GM19238 (cell line): Measurements from ENCODE around the gene DHCR7.

Source experiments
- DNase-seq: peaks from one replicate; pipeline ENCODE4 v3.0.0; 2011; ENCODE audit warnings: low spot score; ENCODE audit not compliant: insufficient read length

Gene DHCR7, protein sequence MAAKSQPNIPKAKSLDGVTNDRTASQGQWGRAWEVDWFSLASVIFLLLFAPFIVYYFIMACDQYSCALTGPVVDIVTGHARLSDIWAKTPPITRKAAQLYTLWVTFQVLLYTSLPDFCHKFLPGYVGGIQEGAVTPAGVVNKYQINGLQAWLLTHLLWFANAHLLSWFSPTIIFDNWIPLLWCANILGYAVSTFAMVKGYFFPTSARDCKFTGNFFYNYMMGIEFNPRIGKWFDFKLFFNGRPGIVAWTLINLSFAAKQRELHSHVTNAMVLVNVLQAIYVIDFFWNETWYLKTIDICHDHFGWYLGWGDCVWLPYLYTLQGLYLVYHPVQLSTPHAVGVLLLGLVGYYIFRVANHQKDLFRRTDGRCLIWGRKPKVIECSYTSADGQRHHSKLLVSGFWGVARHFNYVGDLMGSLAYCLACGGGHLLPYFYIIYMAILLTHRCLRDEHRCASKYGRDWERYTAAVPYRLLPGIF

DNA sequence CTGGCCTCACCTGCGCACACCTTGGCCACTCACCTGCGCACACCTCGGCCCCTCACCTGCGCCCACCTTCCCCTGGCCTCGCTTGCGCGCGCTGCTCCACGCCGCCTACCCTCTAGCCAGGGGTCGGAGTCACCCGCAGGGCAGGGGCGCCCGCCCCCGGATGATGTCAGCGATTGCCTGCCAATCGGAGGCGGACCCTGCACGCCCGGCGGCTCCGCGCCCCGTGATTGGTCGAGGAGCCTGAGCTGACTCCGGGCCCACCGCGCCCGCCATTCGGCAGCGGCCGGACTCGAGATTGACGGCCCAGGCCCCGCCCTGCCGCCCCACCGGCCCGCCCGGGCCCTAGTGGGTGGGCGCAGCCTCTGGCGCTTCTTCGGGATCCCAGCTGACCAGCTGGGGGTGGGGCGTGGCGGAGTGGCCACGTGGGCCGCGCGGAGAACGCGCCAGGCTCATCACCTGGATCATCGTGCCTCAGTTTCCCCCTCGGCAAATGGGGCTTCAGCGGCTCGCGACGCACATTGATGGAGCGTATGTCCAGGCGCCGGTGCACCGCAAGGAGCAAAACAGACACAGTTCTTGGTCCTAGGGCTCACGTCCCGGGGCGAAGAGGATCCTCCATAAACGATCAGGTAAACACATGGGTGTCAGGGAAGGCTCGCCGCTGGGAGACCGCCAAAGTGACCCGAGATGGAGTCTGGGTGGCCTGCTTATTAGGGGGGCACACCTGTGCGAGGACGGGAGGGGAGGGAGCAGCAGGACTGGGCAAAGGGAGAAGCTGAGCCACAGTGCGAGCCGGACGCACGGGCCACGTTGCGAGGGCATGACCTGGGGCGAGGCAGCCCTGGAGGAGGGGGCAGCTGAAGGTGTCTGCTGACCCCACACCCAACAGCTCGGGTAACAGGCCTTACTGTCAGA lies at the start of gene DHCR7:
Gene DHCR7 (minus strand): TSS at position 137 of the 915 bp plus-strand sequence. CDS start 3,441 bp downstream, outside the sequence.
- DNase-seq = peak; percentile 98

DNA sequence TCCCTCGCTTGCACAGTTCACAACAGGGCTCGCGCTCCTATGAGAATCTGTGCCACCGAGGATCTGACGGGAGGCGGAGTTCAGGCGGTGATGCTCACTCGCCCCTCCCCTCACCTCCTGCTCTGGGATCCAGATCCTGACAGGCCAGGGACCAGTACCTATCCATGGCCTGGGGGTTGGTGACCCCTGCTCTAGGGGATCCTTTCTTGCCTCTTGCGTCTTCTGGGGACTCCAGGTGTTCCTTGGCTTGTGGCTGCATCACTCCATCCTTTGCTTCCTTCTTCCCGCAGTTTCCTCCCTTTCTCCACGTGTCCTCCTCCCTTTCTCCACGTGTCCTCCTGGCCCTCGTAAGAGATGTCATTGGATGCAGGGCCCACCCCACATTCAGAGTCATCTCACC lies 48.2 kb upstream of the DHCR7 start:
- DNase-seq = no peak

DNA sequence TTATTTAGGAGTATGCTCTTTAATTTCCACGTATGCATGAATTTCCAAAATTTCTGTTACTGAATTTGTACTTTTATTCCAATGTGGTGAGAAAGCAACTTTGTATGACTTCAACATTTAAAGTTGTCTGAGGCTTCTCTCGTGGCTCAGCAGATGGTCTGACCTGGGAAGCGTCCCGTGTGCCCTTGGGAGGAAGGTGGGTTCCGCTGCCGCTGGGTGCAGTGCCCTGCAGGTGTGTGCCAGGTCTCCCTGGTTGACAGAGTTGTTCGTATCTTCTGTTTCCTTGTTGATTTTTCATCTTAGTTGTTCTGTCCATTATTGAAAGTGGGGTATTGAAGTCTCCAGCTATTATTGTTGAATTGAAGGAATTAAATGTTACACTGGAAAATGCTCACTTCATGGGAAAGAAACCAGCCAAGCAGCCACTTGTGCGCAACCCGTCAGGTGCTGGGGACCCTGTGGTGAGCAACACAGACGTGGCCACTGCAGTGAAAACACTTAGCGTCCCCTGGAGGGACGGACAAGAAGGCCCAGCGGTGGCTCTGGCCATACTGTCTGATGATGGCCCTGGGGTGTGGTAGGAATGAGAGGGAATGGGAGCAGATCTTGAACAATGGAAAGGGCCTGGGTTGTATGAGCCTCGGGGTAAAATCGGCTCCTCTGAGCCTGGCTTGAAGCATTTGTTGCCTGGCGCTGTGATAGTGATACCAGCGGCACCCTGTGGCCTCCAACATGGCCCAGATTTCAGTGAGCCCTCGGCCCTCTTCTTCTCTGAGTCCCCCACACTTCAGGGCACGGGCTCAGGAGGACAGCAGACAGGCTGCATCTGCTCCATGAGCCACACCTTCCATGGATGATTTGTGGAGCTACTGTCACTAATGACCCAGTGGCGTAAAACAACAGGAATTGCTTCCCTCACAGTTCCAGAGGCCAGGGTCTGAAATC lies 47.4 kb upstream of the DHCR7 start:
- DNase-seq = no peak

DNA sequence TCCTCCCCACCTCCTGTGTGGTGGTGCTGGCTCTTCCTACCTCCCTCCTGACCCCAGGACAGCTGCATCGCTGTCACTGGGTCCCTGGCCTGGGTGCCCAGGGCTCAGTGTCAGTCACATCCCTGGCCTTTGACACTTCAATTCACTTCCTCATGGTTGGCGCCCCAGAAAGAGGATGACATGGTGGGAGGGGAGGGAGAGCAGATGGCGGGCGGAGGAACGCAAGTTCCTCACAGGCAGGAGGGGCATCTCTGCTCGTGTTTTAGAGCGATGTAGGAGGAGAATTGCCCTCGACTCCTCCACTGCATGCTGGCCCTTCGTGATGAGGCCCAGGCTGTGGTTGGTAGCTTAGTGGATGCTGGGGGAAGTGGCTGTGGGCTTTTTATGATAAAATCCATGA lies 43.7 kb upstream of the DHCR7 start:
- no peak for DNase-seq

DNA sequence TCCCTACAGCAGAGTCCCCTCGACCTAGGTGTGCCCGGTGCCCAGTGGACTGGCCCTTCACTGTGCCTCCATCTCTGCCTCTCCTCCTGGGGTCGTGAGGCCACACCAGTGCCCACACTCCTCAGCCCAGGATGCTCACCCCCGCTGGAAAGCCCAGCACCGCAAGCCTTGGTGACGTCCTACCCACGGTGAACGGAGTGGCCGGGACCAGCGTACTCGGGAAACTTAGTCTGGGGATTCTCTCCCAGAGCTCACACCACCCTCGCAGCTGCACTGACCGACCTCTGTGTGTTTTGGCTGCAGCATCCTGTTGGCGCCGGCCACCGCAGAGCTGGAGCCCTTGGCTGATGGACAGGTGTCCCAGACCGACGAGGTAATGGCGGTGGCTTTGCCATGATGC lies 43.3 kb upstream of the DHCR7 start:
- DNase-seq = no peak

DNA sequence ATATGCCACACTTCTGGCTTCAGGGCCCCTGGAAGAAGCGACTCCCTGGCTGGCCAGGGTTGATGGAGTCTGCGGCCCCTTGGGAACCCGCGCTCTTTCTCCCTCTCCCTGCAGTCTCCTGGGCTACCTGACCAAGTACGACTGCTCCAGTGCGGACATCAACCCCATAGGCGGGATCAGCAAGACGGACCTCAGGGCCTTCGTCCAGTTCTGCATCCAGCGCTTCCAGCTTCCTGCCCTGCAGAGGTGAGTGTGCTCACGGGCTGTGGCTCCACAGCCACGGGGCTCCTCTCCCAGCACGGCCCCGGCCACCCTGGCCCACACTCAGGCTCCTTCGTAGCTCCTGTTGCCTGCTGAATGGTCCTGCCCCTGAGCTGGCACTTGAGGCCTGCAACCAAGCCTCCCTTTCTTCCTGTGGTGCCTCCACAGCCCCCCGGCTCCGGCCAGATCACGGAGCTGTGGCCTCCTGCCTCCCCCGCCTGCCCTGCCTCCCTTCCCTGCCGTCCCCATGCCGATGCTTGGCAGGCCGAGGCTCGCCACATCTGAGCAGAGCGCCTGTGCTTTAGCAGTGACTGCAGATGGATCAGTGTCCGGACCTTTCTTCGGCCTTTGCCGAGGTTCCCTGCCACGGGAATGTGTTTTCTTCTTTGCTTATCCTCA lies 42.7 kb upstream of the DHCR7 start:
- DNase-seq = no peak

DNA sequence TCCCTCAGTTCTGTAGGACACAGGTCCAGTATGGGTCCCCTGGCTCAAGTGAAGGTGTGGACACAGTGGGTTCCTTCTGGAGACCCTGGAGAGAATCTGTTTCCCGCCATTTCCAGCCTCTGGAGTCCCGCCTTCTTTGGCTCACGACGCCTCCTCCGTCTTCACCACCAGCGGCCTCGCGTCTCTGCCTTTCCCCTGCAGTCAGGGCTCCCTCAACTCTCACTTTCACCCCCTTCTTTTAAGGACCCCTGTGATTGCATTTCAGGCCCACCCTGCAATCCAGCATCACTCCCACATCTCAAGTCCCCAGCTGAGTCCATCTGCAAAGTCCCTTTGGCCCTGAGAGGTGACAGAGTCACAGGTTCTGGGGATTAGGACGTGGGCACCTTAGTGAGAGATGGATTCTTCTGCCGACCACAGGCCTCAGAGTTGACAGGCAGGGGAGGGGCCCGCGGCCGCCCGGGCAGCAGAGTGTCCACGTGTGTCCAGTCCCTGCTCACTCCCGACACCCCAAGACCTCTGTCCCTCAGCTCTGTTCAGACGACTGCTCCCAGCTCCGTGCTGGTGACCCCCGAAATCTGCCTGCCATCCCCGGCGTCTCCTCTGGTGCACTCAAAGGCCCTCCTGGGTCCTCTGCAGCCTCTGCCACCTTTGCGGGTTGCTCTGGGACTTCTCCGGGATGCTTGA lies 42.0 kb upstream of the DHCR7 start:
- DNase-seq = no peak

GRCh38 chr11:71489311-71490043 lies 41.3 kb upstream of the DHCR7 start:
- peak; percentile 55 for DNase-seq

GRCh38 chr11:71488681-71489270 lies 40.6 kb upstream of the DHCR7 start:
- no peak for DNase-seq

DNA sequence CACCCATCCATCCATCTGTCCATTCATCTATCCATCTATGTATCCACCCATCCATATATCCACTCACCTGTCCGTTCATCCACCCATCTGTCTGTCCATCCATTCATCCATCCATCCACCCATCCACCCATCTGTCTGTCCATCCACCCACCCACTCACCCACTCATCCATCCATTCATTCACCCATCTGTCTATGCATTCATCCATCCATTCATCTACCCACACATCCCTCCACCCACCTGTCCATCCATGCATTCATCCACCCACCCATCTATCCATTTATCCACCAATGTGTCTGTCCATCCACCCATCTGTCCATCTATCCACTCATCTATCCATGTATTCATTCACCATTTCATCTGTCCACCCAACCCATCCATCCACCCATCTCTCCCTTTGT lies 38.1 kb upstream of the DHCR7 start:
- DNase-seq = no peak

DNA sequence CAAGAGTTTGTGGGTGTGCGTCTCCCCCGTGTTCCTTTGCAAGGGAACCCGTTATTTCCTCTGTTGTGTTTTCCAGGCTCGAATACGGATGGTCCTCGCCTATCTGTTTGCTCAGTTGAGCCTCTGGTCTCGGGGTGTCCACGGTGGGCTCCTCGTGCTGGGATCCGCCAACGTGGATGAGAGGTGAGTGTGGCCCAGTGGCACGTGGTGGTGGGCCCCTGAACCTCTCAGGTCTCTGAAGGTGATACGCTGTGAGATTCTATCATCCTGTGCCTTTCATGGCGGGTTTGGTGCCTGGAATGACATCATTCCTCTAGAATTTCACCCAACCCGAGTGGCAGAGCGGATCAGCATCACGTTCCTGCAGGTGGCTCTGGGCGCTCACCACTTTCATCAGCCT lies 37.3 kb upstream of the DHCR7 start:
- no peak for DNase-seq

GRCh38 chr11:71485063-71485399 lies 36.8 kb upstream of the DHCR7 start:
- no peak for DNase-seq

GRCh38 chr11:71484248-71485062 lies 36.3 kb upstream of the DHCR7 start:
- DNase-seq = no peak

- no peak for DNase-seq
These were observed 35.5 kb upstream of the DHCR7 start for GRCh38 chr11:71483692-71484091.

GRCh38 chr11:71482746-71483364 lies 34.7 kb upstream of the DHCR7 start:
- no peak for DNase-seq

DNA sequence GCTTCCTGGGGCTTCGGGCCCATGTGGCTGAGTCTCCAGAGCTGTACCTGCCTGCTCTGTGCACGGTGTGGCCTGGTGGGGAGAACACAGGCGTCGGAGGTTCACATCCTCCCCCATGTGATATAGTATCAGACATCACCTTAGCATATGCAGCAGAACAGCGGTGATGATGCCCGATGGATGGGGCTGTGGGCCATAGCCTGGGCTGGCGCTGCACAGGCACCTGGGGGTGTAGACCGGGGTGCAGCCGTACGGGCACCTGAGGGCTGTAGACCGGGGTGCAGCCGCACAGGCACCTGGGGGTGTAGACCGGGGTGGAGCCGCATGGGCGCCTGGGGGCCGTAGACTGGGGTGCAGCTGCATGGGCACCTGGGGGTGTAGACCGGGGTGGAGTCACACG lies 34.0 kb upstream of the DHCR7 start:
- no peak for DNase-seq

DNA sequence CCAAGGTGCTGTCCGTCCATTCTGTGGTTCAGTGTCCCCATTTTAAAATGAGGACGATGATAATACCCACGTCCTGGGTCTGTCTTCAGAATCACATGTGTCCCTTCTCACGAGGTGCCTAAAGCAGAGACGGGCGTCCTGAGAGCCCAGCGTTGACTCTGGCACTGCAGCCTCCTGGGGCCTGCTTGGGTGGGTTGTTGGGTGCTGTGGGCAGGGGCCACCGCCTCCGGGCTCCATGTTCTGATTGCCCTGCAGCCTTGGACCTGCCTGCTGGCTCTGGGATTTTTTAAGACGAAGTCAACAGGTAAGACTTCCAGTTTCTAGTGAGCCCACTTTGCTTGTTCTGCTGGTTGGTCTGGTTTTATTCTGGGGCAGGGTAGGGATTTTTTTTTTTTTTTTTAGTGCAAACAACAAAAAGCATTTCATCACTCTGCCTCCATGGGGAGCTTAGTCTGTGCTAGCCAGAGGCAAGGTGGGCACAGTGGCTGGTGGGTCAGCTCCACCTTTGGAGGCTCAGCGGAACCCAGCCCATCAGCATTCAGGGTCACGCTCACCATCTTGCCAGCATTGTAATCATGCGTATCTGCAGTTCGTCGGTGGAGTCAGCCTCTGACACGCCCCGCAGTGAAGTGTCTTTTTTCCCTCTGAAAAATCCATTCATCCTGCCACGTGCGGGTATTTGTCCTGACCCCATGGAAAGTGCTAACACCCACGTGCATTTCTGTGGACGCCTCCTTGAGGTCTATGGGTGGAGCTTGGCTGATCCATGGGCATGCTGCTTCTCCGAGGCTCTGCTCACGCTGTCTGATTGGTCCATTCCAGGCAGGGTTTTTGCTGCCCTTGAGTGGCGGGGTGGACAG lies 33.1 kb upstream of the DHCR7 start:
- no peak for DNase-seq
